Dendritic cell treated with granulocyte-macrophage colony-stimulating factor and Interleukin-4, amounts not matched to agents 40 ng/mL and 50 ng/mL, for 4 days (primary cell): ENCODE measurements around the gene DNAH14.

Source experiments
- H3K27ac Mint-ChIP-seq: one replicate; pipeline ENCODE4 v1.8.0; 2022; ENCODE audit warnings: mild to moderate bottlenecking, mixed read lengths
- H3K27me3 Mint-ChIP-seq: one replicate; pipeline ENCODE4 v1.8.0; 2022; ENCODE audit warnings: mild to moderate bottlenecking, mixed read lengths
- H3K36me3 Mint-ChIP-seq: one replicate; pipeline ENCODE4 v1.8.0; 2022; ENCODE audit warnings: low read depth, mixed read lengths
- H3K4me1 Mint-ChIP-seq: one replicate; pipeline ENCODE4 v1.8.0; 2022; ENCODE audit warnings: low read depth, mixed read lengths
- H3K4me3 Mint-ChIP-seq: one replicate; pipeline ENCODE4 v1.8.0; 2022; ENCODE audit warnings: mild to moderate bottlenecking, moderate library complexity, mixed read lengths
- H3K9me3 Mint-ChIP-seq: one replicate; pipeline ENCODE4 v1.8.0; 2022; ENCODE audit warnings: mixed read lengths
- intact Hi-C: fragments of 100-400 bp; cut with micrococcal nuclease; formaldehyde crosslinking; loops from one replicate; pipeline ENCODE4 v1.15.0; 2022

The DNAH14 gene

GRCh38 chr1:225242611-225243010 is 313.1 kb downstream of the DNAH14 start:
- Mint-ChIP-seq H3K27me3 (no peaks in the 10 kb centered on the region), H3K36me3 (no peaks in the 10 kb centered on the region), H3K4me3 (no peak overlapping the region), H3K4me1 (peaks cover 6% of the 10 kb centered on the region), H3K27ac (no peak overlapping the region), H3K9me3 (peaks cover 17% of the 10 kb centered on the region)
- intact Hi-C loops: no loop called here

GRCh38 chr1:225250432-225250831 is 321.0 kb downstream of the DNAH14 start:
- Mint-ChIP-seq H3K36me3 (no peaks in the 10 kb centered on the region), H3K4me3 (no peak overlapping the region), H3K27me3 (no peaks in the 10 kb centered on the region), H3K4me1 (peaks cover 8% of the 10 kb centered on the region), H3K27ac (no peak overlapping the region), H3K9me3 (no peaks in the 10 kb centered on the region)
- intact Hi-C loops: no loop called here

DNA sequence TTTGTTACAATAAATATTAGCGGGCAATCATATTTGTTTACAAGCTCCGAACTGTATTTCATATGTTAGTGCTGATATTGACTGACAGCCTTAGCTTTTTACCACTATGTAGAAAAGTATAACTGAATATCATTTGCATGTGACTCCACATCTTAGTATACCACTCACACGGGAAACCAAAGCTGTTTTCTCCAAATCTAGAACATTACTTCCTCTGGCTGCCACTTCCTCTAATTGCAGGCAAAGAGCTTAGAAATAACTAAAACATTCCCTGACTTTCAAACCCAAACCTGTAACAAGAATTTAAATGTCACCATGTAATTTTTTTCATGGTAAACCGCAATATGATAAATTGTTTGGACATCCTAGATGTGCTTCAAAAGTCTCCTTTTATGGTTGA is 323.7 kb downstream of the DNAH14 start:
- peaks cover 8% of the 10 kb centered on the region for H3K4me1 Mint-ChIP-seq
- H3K4me3 Mint-ChIP-seq: no peak overlapping the region
- H3K27ac Mint-ChIP-seq: no peak overlapping the region
- no peaks in the 10 kb centered on the region for H3K27me3 Mint-ChIP-seq
- intact Hi-C loops: no loop called here
- no peaks in the 10 kb centered on the region for H3K9me3 Mint-ChIP-seq
- H3K36me3 Mint-ChIP-seq: no peaks in the 10 kb centered on the region

GRCh38 chr1:225253784-225254183 is 324.3 kb downstream of the DNAH14 start:
- Mint-ChIP-seq H3K9me3 (no peaks in the 10 kb centered on the region), H3K4me3 (no peak overlapping the region), H3K27me3 (no peaks in the 10 kb centered on the region)

GRCh38 chr1:225254676-225255075 is 325.2 kb downstream of the DNAH14 start:
- Mint-ChIP-seq H3K4me3 (no peak overlapping the region), H3K27ac (no peak overlapping the region), H3K36me3 (no peaks in the 10 kb centered on the region), H3K4me1 (peaks cover 8% of the 10 kb centered on the region), H3K9me3 (no peaks in the 10 kb centered on the region), H3K27me3 (no peaks in the 10 kb centered on the region)
- intact Hi-C loops: no loop called here

More at GRCh38 chr1:225253784-225254183, 324.3 kb downstream of the DNAH14 start:
- H3K36me3 Mint-ChIP-seq: no peaks in the 10 kb centered on the region
- intact Hi-C loops: no loop called here
- H3K4me1 Mint-ChIP-seq: peaks cover 8% of the 10 kb centered on the region
- no peak overlapping the region for H3K27ac Mint-ChIP-seq

DNA sequence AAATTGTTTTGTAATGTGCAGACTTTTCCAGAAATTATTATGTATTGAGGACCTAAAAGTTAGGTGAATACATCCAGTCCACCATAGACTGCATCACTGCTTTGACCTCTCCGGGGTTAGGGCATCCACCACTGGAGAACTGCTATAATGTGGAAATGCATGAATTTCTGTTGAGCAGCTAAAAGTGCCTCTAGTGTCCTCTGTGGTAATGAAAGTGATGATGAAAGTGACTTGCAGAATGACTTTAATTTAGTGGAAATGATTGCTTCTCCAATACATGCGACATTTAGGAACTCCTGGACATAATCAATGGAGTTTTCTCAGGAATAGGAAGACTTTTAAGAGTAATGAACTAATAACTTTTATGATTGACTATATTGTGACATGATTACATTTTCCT is 327.6 kb downstream of the DNAH14 start:
- Mint-ChIP-seq H3K4me1 (no peaks in the 10 kb centered on the region), H3K27me3 (no peaks in the 10 kb centered on the region), H3K9me3 (no peaks in the 10 kb centered on the region), H3K36me3 (no peaks in the 10 kb centered on the region), H3K27ac (no peak overlapping the region), H3K4me3 (no peak overlapping the region)
- intact Hi-C loops: no loop called here

DNA sequence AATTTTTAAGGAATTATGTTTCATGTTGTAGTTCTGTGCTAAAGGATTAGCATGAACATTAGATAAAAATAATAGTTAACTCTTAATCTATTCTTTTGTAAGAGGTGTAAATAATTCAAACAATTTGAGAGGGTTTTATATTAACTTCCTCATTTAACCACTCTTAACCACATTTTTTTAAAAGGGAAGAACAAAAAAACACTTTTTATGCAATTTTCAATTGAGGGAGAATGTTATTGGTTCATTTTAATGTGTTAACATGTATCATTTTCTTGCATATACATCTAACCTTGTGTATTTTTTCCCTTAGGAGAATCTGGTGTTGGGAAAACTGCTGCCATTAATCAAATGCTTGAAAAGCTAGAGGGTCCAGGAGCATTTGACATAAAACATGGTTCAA is 329.3 kb downstream of the DNAH14 start:
- H3K4me1 Mint-ChIP-seq: no peaks in the 10 kb centered on the region
- no peaks in the 10 kb centered on the region for H3K36me3 Mint-ChIP-seq
- no peak overlapping the region for H3K27ac Mint-ChIP-seq
- H3K4me3 Mint-ChIP-seq: no peak overlapping the region
- H3K27me3 Mint-ChIP-seq: no peaks in the 10 kb centered on the region
- intact Hi-C loops: no loop called here
- H3K9me3 Mint-ChIP-seq: no peaks in the 10 kb centered on the region

GRCh38 chr1:225259542-225259941 is 330.1 kb downstream of the DNAH14 start:
- no peak overlapping the region for H3K27ac Mint-ChIP-seq
- H3K9me3 Mint-ChIP-seq: no peaks in the 10 kb centered on the region
- H3K4me3 Mint-ChIP-seq: no peak overlapping the region
- no peaks in the 10 kb centered on the region for H3K27me3 Mint-ChIP-seq
- no peaks in the 10 kb centered on the region for H3K36me3 Mint-ChIP-seq
- intact Hi-C loops: no loop called here
- H3K4me1 Mint-ChIP-seq: no peaks in the 10 kb centered on the region

DNA sequence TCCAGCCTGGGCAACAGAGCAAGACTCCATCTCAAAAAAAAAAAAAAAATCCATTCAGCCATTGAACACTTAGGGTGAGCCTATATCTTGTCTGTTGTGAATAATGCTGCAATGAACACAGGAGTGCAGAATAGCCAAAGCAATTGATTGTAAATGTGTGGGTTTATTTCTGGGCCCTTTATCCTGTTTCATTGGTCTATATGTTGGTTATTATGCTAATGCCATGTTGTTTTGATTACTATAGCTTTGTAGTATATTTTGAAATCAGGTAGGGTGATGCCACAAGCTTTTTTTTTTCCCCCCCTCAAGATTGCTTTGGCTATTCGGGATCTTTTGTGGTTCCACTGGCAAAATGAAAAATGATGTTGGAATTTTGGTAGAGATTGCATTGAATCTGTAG is 330.8 kb downstream of the DNAH14 start:
- Mint-ChIP-seq H3K27me3 (no peaks in the 10 kb centered on the region), H3K9me3 (no peaks in the 10 kb centered on the region), H3K4me1 (no peaks in the 10 kb centered on the region), H3K4me3 (no peak overlapping the region), H3K27ac (no peak overlapping the region), H3K36me3 (no peaks in the 10 kb centered on the region)
- intact Hi-C loops: no loop called here

GRCh38 chr1:225277445-225277844 is 348.0 kb downstream of the DNAH14 start:
- no peak overlapping the region for H3K4me3 Mint-ChIP-seq
- no peak overlapping the region for H3K27ac Mint-ChIP-seq
- no peaks in the 10 kb centered on the region for H3K36me3 Mint-ChIP-seq
- H3K27me3 Mint-ChIP-seq: no peaks in the 10 kb centered on the region
- no peaks in the 10 kb centered on the region for H3K4me1 Mint-ChIP-seq
- H3K9me3 Mint-ChIP-seq: peaks cover 27% of the 10 kb centered on the region
- intact Hi-C loops: no loop called here

DNA sequence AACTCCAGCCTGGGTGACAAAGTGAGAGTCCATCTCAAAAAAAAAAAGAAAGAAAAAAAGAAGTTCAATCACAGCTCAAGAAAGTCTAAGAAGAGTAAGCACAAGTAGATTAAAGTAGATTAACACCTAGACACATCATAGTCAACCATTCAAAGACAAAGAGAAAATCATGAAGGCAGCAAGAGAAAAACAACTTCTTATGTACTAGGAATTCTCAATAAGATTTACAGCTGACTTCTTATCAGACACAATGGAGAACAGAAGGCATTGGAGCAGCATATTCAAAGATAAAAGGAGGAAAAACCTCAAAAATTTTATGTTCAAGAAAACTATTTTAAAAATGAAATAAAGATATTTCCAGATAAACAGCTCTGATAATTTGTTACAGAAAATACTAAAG is 351.1 kb downstream of the DNAH14 start:
- H3K27ac Mint-ChIP-seq: no peak overlapping the region
- no peaks in the 10 kb centered on the region for H3K4me1 Mint-ChIP-seq
- peaks cover 20% of the 10 kb centered on the region for H3K9me3 Mint-ChIP-seq
- no peak overlapping the region for H3K4me3 Mint-ChIP-seq
- intact Hi-C loops: no loop called here
- no peaks in the 10 kb centered on the region for H3K27me3 Mint-ChIP-seq
- no peaks in the 10 kb centered on the region for H3K36me3 Mint-ChIP-seq

DNA sequence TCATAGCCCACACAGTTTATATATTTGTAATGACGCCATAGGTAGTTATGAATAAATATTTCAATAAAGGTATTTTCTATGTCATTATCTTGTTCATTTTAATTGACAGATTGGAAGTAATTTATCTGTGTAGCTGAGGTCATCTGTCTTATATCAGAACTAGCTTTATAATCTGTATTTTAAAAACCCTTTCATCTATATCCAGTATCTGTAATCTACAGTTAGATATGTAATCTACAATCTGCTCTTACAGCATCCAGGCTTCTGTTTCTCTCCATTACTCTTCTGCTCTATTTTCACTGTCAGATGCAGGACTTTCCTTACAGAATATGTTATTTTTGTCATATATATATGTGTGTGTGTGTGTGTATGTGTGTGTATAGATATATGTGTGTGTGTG is 360.8 kb downstream of the DNAH14 start:
- Mint-ChIP-seq H3K27ac (no peak overlapping the region), H3K4me1 (no peaks in the 10 kb centered on the region), H3K9me3 (peaks cover 21% of the 10 kb centered on the region), H3K4me3 (no peak overlapping the region), H3K27me3 (no peaks in the 10 kb centered on the region), H3K36me3 (no peaks in the 10 kb centered on the region)
- intact Hi-C loops: no loop called here

- no peaks in the 10 kb centered on the region for H3K4me1 Mint-ChIP-seq
Measured at GRCh38 chr1:225299624-225300023, 370.1 kb downstream of the DNAH14 start.

DNA sequence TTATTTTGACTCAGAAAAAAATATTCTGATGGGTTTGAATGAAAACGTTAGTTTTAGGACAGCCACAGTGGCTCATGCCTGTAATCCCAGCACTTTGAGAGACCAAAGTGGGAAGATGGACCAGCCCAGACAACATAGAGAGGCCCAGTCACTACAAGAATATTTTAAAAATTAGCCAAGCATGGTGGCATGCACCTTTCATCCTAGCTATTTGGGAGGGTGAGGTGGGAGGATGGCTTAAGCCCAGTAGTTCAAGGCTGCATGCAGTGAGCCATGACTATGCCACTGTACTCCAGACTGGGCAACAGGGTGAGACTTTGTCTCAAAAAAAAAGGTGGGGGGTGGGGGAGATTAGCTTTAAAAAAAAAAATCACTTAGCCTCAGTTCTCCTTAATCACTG is 370.9 kb downstream of the DNAH14 start:
- Mint-ChIP-seq H3K27me3 (no peaks in the 10 kb centered on the region), H3K27ac (no peak overlapping the region), H3K36me3 (no peaks in the 10 kb centered on the region), H3K4me3 (no peak overlapping the region), H3K4me1 (no peaks in the 10 kb centered on the region), H3K9me3 (peaks cover 22% of the 10 kb centered on the region)
- intact Hi-C loops: no loop called here

More at GRCh38 chr1:225299624-225300023, 370.1 kb downstream of the DNAH14 start:
- H3K27me3 Mint-ChIP-seq: no peaks in the 10 kb centered on the region
- H3K36me3 Mint-ChIP-seq: no peaks in the 10 kb centered on the region
- no peak overlapping the region for H3K27ac Mint-ChIP-seq
- H3K9me3 Mint-ChIP-seq: peaks cover 30% of the 10 kb centered on the region
- H3K4me3 Mint-ChIP-seq: no peak overlapping the region
- intact Hi-C loops: no loop called here

DNA sequence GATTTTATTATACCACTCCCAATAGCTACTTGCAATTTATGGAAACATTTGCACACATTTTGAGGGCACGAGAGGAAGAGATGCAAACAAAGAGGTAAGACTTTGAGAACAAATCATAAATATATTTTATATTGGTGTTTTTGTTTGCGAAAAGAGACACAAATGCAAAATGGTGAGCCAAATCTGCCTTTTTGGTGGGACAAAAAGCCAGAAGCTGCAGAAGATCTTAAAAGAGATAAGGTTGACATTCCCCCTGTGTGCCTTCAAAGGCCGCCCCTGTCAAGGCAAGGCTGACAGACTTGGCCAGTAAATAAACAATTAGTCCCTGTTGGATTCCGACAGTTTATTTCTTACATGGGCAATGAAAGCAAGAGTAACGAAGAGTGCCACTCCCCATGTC is 375.5 kb downstream of the DNAH14 start:
- H3K27me3 Mint-ChIP-seq: no peaks in the 10 kb centered on the region
- intact Hi-C loops: no loop called here
- no peaks in the 10 kb centered on the region for H3K4me1 Mint-ChIP-seq
- H3K27ac Mint-ChIP-seq: no peak overlapping the region
- H3K36me3 Mint-ChIP-seq: no peaks in the 10 kb centered on the region
- H3K9me3 Mint-ChIP-seq: no peaks in the 10 kb centered on the region
- H3K4me3 Mint-ChIP-seq: no peak overlapping the region
